GM18526 (cell line): ENCODE data around the gene SH3RF1.

Source experiments
- POLR2A ChIP-seq: IDR thresholded peaks from 3 replicates; pipeline ENCODE4 v1.6.1; 2011; ENCODE audit not compliant: insufficient read length; ENCODE audit errors: extremely low read depth

Gene SH3RF1

DNA sequence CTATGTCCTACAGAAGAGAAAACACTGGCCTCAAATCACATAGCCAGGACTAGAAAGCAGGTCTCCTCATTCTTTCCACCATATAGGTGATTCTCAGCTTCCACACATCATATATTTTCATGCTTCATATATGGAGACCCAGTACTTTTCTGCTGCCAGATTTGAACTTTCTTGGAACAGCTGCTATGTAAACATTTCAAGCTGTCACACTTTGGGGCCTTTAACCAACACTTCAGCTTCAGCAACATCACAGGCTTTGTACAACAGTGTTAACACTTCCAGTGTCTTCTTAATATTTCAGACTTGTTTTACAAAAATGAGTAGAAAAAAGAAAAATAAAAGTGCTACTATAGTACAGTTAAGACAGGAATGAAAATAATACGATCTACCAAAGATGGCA is 12.6 kb downstream of the SH3RF1 start:
- TF ChIP-seq POLR2A, result no peak

DNA sequence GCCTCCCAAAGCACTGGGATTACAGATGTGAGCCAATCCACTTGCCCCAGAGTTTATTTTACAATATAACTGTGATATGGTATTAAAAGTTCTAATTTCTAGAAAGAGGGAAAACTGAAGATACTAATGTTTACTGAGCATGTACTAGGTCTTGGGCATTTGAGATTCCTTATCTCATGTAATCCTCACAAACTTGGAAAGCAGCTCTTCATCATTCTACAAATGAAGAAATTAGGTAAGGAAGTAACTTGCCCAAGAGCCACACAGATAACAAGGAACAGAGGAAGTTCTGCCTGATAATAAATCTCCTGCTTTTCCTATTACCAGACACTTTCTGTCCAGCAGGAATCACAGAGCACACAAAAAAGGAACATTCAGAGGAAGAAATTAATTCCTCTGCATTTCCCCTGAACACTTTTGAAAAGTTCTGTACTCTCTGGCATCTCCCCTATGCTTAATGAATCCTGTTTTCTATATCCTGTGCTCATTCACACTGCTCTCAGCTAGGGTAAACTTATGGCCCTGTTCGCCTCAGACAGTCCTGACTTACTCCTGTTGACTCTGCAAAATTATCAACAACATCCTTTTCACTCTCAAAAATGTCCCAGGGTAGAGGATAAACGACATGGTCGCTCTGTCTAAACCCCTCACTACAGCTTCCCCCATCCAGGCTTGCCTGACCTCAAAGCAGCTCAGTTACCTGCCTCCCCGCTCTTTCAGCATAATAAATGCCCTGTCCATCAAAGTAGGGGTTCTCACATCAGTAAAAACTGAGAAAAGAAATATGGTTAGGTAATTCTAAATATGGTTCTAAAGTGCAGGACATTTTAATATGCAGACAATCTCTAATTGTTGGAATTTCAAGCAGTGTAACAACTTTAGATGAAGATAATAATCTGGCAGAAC is 13.6 kb downstream of the SH3RF1 start:
- no peak for TF ChIP-seq POLR2A

DNA sequence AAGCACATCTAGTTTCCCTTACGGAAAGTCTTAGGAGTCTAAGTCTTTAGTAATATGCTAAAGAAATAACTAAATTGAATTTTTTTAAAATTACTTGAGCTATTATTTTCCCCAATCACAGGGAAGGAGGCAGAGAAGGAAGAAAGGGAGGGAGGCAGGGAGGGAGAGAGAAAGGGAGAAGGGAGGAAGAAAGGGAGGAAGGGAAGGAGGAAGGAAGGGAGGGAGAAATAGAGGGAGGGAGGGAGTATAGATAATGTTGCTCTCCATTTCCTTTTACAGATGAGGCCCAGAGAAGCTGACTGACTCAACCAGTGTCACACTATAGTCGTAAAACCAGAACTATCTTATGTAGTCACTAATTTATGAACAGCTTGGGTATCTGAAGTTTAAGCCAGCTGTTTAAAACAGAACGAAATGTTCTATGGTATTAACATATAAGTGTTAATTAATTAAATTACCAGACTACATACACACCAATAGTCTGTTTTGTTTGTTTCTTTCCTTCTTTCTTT is 14.6 kb downstream of the SH3RF1 start:
- no peak for TF ChIP-seq POLR2A

DNA sequence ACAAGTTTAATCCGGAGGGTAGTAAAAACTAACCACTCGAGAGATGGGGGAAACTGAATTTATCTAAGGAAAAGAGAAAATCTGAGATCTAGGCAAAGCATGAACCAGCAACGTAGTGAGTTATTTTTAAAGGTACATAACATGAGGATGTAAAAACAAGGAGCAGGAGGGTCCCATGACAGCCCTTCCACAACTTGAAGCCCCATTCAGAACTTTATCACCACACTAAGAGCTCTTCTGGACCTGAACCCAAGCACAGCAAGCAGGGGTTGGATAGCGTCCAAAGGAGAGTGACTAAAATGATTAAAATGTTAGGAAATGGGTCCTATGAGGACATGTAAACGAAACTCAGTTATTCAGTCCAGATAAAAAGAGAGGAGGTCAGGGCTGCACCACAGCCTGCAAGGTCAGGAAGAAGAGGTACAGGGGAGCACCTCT is 16.2 kb downstream of the SH3RF1 start:
- no peak for TF ChIP-seq POLR2A

DNA sequence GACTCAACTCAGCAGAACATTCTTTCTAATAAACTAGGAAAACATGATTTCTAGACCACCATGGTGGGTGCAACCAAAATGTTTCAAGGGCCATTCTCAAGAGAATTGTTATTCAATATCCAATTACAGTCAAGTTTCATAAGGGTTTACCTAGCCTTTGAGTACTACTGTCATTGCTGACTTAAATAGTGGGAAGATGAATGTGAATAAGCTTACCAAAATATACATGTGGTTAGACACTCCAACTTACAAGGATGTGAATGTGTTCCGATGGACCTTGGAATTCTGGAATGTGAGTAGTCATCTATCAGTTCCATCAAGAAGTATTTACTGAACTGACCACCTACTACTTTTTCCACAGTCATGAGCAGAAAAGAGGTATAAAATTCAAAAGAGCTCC is 16.9 kb downstream of the SH3RF1 start:
- no peak for TF ChIP-seq POLR2A

DNA sequence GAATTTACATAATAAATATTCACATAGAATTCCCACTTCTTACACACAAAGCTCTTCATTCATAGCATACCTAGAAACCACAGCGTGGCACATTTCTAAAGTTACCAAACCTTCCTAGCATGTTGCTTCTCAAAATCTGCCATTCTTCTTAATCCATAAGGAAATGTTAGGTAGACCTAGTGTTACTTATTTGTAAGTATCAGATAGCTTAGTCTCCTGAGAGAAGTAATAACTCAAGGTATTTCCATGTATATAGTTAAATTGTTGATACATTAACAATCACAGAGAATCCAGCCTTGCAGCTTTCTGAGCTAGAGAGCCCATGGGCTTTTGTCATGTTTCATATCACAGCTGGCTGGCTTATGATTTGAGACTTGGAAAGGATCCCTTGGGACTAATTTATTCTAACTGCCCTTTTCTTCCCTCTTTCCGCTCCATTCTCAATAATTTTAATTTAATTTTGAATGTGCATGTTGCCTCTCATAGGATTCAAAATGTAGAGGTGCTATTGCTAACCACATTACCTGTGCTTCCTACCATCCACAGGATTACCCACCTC is 17.6 kb downstream of the SH3RF1 start:
- no peak for TF ChIP-seq POLR2A

DNA sequence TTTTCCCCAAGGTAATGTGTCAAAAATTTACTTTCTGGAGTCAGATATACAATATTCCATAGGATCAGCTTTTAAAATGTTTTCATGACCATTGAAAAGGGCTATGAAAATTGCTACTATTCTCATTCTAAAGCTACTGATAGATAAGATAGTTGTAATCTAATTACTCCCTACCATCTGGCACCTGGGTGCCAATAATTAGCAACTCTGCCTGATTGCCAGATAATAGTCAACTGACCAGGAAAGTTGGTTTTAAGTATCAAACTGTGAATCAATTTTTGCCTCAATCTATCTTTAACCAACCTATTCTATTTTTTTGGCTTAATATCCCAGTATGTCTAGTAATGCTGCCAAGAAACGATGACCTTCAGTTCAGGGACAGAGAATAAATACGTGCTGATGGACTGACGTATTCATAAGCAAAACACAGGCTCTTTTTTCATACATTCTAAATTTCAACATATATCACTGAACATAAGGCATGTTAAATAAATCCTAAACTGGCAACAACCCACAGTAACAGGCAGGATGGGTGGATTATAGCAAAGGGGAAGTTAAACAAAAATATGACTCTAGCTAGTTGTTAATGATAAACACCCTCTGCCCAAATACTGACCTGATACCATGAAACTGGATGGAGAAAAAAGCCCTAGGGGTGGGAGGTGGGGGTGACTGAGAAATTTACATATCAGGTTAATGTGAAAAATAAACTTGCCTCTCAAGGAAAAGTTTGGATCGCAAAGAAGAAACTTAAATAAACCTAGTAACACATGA is 18.2 kb downstream of the SH3RF1 start:
- TF ChIP-seq POLR2A, result no peak

DNA sequence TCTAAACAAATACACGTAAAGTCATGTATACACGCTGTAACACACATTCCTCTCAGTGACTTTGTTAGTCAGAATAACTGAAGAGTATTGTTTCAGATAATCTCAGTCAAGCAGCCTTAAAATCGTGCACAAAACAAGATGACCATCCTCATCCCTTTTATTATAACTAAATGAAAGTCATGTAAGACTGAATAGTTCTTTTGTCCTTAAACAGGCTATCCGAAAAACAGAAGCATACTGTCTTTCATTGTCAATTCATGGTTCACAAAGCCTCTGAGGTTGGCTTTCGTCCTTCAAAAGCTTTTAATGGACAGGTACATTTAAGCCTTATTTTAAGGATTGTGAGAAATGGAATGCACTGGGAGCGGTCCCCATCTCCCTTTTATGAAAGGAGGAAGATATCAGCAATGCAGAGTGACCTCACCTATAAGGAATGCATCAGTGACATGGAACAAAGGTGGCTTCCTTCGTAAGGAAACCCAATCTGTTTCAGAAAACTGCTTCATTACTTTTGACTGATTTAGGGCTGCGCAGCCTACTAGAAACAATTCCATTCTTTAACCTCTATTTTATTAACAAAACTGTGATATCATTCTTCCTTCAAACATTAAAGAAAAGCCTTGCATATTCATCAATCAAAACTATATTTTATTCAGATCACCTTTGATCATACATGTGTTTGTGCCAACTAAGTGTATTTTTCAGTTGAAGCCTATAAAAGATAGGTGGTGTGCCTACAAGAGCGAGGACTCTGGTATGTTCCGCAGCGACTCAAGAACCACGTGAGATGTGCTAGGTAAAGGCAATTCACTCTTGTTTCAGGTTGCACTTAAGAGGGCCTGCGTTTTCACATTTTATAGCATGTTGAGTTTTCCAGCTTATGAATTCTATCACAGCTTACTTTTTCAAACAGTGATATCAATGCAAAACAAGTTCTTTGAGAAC is 19.2 kb downstream of the SH3RF1 start:
- TF ChIP-seq POLR2A, result no peak

DNA sequence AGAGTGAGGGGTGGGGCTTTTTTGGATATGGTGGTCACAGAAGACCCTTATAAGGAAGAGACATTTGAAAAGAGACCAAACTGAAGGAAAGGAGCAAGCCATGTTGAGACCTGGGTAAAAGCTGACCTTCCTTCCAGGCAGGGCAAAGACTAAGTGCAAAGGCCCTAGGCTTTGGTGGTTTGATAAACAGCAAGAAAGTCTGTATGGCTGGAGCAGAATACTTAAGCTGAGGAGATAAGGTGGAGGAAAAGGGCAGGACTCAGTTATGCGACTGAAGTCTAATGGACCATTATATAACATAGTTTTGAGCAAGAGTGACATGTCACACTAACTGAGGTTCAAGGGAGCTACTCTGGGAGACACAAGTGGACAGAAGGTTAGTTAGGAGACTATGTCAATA is 20.0 kb downstream of the SH3RF1 start:
- no peak for TF ChIP-seq POLR2A

DNA sequence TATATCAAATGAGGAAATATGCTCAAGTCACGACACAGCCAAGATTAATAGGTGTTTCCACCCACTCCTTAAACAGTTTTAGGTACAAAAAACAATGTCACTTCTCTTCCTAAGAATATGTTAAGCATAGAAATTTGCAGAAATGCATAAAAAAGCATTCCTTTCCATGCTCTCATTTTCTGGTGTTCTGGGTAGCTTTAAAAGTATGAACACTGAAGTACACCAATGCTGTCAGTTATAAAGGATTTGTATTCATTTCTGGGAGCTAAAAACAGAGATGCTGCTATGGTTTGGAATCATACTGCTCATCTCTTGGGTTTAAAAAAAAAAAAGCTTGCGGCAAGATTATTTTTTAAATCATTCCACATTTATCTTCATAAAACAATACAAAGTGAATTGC is 20.8 kb downstream of the SH3RF1 start:
- no peak for TF ChIP-seq POLR2A

DNA sequence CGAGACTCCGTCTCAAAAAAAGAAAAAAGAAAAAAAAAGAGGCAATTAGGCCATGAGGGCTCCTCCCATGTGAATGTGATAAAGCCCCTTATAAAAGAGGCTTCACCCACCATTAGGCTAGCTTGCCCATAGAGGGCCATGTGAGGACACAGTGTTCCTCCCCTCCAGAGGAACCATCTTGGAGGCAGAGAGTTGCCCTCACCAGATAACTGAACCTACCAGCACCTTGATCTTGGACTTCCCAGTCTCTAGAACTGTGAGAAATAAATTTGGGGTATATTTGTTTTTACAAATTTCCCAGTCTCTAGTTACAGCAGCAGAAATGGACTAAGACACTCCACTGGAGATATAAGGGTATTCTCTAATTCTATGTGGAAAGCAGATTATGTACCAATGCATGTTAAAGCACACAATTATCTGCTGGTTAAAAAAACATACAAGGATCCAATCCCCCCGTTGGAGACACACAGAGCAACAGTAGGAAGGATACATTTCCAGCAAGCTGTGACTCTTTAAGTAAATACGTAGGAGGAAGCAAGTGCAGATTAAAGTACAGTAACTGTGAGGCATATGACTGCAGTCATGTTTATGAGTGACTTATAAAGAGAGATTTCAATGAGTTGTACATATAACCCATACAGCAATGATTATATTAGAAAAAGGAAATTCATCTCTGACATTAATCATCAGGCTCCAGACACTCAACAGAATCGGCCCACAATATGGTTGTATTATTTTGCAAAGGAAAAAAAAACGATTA is 21.4 kb downstream of the SH3RF1 start:
- no peak for TF ChIP-seq POLR2A

DNA sequence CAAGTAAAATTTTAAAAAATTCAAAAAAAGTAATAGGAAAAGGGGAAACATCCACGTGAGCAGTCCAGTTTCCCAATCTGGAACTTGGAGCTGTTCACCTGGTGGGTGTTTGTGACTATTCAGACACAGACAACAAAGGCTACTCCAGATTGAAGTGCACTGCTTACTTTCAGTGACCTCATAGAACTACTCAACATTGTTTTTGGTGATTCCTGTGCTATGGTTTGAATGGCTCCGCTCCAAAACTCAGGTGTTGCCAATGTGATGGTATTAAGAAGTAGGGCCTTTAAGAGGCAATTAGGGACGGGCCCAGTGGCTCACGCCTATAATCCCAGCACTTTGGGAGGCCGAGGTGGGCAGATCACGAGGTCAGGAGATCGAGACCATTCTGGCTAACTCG is 22.1 kb downstream of the SH3RF1 start:
- TF ChIP-seq POLR2A, result no peak

DNA sequence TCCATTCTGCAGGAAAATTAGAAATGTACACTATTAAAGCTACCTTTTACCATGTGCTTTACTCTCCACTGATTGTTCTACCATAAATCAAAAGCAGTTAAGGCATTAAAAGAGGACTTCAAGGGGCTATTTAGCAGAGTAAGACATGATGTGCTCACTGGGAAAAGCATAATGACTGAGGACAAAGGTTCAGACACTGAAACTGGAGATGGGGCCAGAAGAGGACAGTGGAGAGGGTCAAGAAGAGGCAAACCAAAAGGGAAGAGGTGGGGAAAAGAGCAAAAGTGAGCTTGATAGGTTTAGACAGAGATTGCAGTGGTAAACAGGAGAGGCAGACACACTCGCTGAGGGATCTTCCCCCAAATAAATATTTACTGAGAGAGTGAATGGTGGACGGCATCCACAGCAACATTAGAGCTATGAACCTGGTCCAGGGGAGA is 23.8 kb downstream of the SH3RF1 start:
- no peak for TF ChIP-seq POLR2A

DNA sequence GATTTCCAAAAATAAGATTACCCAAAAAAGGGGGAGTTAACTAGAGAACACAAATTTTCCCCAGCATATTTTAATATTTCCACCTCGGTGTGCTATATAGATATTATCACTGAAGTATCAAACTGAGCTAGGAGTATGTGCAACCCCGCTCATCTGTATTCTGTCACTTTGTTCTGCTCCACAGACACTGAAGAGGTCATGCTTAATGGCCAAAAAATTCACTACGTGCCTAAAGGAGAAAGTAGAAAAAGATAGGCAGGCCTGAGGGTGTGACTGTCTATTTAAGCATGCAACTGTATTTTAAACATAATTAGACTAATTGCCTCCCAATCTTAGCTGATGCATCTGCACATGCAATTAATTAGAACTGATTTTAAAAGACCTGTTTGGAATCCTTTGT is 24.5 kb downstream of the SH3RF1 start:
- TF ChIP-seq POLR2A, result no peak
